HG02610 (cell line): ENCODE measurements around the gene MTSS2.

ENCODE experiments used
- ATAC-seq: cut with Tn5 transposase; IDR thresholded peaks from one replicate; pipeline ENCODE4 v1.9.1; 2021; ENCODE audit warnings: mild to moderate bottlenecking, moderate library complexity; ENCODE audit not compliant: unreplicated experiment

Gene MTSS2

GRCh38 chr16:70685938-70686375 lies at the start of gene MTSS2:
Gene MTSS2 (minus strand): TSS chr16:70686053. CDS start chr16:70685791, 262 bp downstream.
- ATAC-seq, result no peak

DNA sequence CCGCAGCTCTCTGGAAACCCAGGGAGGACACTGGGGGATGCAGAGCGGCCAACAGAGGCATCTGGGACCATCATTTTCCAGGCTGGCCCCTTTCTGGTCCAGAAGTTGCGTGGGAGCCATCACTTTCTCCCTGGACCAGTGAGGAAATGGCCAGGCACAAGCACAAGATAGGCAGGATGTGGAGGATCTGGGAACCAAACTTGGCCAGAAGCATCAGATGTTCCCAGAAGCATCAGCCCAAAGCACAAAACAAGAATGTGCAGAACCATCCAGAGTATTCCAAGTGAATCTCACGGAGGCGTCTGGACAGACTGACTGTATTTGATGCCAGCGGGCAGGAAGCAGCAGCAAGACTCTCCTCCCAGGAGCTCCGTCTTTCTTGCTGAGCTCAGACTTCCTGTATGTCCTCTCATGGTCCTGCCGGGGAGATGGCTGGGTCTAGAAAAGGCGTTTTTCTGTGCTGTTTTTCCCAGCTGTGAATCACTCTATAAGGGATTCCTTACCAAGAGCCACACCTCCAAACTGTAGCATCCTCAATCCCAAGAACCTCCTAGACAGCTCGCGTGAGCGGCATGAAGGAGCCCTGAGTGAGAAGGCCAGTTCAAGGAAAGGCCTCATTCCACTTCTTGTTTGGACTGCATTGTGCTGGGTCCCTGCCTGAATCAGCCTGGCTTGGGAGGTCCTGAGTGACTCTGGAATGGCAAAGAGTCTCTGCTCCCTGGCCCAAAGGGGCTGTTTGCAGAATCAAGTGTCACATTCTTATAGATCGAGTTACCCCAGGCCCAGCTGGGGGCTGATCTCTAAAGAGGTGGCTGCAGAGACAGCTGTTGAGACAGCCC lies 49.5 kb upstream of the MTSS2 start:
- no peak for ATAC-seq

- ATAC-seq, result no peak
Measured at GRCh38 chr16:70734522-70735095, 48.8 kb upstream of the MTSS2 start.

- ATAC-seq, result no peak
Measured at GRCh38 chr16:70730944-70731343, 45.1 kb upstream of the MTSS2 start.

DNA sequence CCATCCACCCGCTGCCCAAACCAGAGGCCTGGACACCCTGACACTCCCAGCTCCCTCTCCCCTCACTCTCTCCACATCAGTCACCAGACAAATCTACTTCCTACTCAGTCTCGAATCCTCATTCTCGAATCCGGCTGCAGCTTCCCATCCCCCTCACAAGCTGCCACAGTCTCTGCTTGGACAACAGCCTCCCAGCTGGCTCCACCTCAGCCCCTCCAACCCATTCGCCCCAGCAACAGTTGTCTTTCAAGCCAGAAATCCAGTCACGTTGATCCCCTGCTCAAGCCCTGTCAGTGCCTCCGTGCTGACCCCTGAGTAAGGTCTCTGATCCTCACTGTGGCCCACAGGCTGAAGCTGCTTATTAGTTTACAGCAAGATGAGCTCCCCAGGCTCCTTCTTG lies 44.2 kb upstream of the MTSS2 start:
- no peak for ATAC-seq

DNA sequence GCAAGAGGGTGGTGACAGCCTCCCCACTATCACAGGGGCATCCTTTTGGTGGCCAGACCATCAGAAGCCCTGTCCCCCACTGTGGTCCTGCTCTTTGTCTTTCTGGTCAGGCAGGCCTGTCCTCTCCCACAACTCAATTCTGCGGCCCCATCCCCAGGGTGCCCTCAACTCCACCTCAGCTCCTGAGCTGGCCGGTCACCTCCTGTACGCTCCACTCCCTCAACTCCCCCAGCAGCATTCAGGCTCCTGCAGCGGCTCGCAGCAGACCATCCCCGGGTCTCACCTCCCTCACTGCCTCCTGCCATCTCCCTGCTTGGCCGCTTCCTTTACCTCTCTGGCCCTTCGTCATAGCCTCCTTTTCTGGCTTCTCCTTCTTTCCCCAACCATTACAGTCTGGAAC lies 43.4 kb upstream of the MTSS2 start:
- no peak for ATAC-seq

GRCh38 chr16:70728150-70728549 lies 42.3 kb upstream of the MTSS2 start:
- ATAC-seq, result no peak

- no peak for ATAC-seq
Measured at GRCh38 chr16:70726892-70727361, 41.1 kb upstream of the MTSS2 start.

GRCh38 chr16:70725912-70726828 lies 40.3 kb upstream of the MTSS2 start:
- ATAC-seq, result no peak

DNA sequence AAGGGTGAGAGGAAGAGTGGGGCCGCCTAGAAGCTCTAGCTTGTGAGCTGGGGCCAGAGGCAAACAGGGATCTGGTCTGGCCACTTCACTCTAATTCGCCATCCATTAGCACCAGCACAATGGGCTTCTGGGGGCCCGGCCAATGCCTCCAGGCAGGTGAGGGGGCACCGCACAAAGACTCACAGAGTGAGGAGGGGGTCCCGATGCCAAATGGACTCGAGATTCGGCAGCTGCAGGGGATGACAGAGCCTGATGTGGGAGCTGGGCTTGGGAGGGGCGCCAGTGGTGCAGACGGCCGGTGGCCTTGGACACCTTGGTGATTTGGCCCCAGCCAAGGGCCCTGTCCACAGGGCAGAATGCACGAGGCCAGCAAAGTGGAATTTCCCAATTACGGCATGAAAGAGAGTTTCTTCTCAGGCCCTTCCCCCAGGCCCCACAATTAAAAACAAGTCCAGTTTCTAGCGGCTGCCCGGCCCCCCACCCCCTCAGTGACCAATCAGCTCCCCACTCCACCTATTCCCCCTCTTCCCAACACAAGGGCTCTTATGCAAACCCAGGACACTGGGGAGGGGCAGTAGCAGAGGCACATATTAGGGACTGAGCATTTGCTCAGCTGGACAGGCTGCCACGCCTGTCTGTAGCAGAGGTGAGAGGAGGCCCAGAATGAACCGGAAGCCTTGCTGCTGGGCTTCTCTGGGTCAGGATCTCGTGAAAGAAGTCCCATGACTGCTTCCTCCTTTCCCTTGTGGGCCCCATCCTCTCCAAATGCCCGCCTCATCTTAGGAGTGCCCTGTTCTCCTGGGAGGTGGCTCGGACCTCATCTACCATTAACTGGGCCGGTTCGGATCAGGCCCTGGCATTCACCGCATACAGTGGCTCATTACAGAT lies 39.4 kb upstream of the MTSS2 start:
- no peak for ATAC-seq

DNA sequence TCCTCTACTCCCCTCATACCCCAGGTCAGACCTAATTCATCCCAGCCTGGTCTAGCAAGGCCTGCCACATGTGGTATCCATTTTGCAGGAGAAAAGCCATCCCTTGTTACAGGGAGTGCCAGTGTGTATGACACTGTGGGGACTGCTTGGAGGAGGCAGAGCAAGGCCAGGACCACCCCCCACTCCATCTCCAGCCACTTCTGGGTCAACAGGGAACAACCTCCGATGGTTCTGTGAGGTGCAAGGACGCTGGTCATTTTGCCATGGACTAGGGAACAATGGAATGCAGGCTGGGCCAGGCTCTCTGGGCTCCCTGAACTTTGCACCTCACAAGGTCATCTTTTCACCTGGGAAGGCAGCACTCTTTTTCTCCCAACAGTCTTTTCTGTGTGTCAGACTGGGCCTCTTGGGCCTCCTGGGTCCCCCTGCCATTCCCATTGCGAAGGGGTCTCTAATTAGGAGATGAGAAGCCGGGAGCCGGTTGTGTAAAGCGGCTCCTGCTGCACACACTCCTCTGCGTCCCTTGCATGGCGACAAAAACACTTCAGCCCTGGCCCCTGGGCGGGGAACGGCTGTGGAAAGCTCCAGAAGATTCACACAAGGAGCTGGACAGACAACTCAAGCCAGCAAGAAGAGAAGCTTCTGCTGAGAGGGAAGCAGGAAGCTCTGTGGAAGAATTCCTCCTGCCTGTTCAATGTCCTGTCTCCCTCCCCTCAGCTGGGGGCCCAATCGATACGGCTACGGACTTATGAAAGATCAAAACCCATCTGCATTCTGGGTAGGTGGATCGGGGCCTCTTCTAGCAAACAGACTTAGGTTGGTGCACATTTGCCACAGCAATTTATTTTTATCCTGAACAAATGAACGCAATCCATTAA lies 38.5 kb upstream of the MTSS2 start:
- no peak for ATAC-seq

DNA sequence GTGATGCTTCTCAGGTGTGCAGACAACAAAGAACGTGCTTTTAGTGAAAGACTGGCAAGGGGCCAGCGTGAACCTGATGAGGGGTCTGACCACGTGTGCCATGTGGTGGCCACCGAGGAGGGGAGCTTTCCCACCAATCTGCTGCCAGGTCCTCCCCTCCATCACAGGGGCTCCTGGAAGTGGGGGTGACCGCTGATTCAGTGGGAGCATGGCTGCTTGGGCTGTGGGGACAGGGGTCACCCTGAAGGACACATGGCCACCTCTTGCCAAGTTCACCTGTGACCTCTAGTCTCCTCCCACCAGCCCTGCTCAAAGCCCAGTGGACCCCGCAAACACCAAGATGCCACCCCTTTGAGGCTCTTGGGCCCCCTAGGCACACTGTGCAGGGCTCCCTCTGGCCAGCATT lies 37.9 kb upstream of the MTSS2 start:
- no peak for ATAC-seq

- ATAC-seq, result no peak
Measured at GRCh38 chr16:70721202-70721963, 35.5 kb upstream of the MTSS2 start.

DNA sequence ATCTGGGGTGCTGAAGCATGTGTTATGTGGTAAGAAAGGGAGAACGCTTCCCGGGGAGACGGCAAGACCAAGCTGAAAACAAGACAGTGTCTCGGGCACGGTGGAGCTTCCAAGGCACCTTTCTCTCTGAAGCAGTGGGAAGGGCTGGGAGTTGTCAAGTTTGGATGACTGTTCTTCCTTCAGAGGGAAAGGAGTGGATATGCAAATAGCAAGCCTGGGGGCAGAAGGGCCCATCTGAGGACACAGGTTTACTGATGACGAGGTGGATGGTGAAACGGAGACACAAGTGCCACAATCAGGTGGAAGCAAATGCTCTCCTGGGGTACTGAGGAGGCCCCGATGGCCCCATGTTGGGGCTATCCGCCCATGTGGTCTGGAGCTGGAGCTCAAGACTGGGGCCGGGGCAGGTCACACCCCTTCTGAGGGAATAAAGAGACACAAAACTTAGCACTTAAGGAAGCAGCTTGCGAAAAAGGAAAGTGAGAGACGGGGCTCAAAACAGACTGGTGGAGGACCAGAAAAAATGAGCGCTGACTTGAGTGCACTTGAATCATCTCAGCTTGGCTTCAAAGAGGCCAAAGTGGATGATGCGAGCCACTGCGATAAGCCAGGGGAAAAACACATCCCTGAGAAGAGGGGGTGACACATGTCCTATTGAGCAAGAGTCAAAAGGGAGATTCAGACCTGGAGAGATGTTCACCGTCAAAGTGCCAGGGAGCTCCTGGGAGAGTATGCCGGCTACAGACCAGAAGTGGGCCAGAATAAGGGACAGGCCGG lies 34.8 kb upstream of the MTSS2 start:
- no peak for ATAC-seq

- no peak for ATAC-seq
Measured at GRCh38 chr16:70717065-70717464, 31.2 kb upstream of the MTSS2 start.

DNA sequence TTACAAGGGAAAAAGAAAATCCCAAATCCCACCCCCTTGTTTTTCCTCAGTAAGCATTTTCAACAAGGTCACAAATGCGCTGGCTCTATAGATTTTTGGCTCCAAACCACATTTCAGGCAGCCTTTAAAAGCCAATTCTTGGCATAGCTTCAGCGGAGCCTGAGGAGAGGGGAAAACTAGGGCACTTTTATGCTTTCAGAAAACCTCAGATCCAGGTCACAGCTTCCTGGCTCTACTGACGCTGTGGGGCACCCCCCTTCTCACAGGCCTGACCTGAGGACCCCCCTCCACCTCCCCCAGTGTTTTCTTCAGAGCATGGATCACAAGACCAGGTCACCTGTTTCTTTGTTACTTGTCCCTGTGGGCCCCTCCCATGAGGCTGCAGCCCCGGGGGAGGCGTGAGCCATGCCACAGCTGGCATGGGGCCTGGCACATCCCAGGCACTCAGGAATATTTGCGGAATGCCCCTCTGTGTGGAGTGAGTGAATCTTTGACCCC lies 30.1 kb upstream of the MTSS2 start:
- no peak for ATAC-seq

- no peak for ATAC-seq
Measured at GRCh38 chr16:70715055-70715858, 29.4 kb upstream of the MTSS2 start.
